Activated naive CD4-positive, alpha-beta T cell treated with Interleukin-2 at 50 U/mL for 16 hours (primary cell): Measurements from ENCODE around the gene PI4KA.
"Not testable (repeated sequence)": the region's sequence is repeated elsewhere in the genome, so short reads cannot be mapped to it uniquely, and the experiment has no call there.

Source experiments
- DNase-seq: peaks from one replicate; pipeline ENCODE4 v3.0.0-alpha.2; 2020

Gene PI4KA

GRCh38 chr22:20662524-20663036 is 196.0 kb downstream of the PI4KA start:
- not testable (repeated sequence) for DNase-seq

GRCh38 chr22:20661473-20661872 is 197.1 kb downstream of the PI4KA start:
- no peak for DNase-seq

- no peak for DNase-seq
Observed at GRCh38 chr22:20660441-20661054, 198.1 kb downstream of the PI4KA start.

- no peak for DNase-seq
Observed at GRCh38 chr22:20659920-20660319, 198.7 kb downstream of the PI4KA start.

DNA sequence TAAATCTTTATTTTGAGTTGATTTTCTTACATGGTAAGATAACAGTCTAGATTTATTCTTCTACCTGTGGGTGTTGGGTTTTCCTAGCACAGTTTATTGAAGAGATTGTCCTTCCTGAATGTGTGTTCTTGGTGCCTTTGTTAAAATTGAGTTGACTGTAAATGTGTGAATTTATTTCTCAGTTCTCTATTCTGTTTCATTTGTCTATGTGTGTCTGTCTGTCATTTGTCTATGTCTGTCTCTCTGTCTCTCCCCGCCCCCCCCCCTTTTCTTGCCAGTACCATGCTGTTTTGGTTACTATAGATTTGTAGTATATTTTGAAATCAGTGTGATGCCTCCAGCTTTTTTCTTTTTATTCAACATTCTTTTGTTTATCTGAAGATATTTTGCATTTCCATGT is 199.4 kb downstream of the PI4KA start:
- DNase-seq = no peak

- no peak for DNase-seq
Observed at GRCh38 chr22:20658433-20659222, 200.0 kb downstream of the PI4KA start.

- DNase-seq = no peak
Observed at GRCh38 chr22:20657963-20658362, 200.6 kb downstream of the PI4KA start.
